SKM-1 (cell line): ENCODE measurements around the gene TEX9.
"Not testable (repeated sequence)": the region's sequence is repeated elsewhere in the genome, so short reads cannot be mapped to it uniquely, and the experiment has no call there.

Source experiments
- DNase-seq: peaks from one replicate; lab custom pipeline; 2025; ENCODE audit not compliant: unreplicated experiment; lab: John Stamatoyannopoulos, UW

TEX9 gene

GRCh38 chr15:56365075-56365711 lies at the start of gene TEX9:
Gene TEX9 (plus strand): TSS chr15:56365426. CDS start chr15:56365451, 25 bp downstream.
- DNase-seq = peak; percentile 81

DNA sequence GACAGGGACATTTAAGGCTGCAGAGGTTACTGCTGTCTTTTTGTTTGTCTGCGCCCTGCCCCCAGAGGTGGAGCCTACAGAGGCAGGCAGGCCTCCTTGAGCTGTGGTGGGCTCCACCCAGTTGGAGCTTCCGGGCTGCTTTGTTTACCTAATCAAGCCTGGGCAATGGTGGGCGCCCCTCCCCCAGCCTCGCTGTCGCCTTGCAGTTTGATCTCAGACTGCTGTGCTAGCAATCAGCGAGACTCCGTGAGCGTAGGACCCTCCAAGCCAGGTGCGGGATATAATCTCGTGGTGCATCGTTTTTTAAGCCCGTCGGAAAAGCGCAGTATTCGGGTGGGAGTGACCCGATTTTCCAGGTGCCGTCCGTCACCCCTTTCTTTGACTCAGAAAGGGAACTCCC lies 48.7 kb upstream of the TEX9 start:
- DNase-seq = not testable (repeated sequence)

- DNase-seq = no peak
These were observed 44.9 kb upstream of the TEX9 start for GRCh38 chr15:56320316-56320715.

- no peak for DNase-seq
These were observed 44.4 kb upstream of the TEX9 start for GRCh38 chr15:56320861-56321260.

DNA sequence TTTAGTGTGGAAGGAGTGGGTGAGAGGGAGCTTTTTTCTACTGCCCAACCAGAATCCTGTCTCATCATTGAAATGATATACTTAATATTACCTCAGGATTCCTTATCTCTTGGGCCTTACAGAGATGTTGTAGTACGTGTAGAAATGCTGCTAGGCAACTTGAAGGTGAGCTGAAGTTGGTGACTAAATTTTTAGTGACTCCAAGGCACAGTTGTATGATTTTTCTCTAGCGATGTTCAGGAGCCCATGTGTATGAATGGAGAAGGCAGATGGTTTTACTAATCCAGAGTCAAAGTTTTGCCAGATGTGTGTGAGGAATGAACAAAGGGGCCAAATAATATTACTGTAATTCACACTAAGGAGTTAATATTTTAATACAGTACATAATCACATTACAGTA lies 42.8 kb upstream of the TEX9 start:
- DNase-seq = no peak

DNA sequence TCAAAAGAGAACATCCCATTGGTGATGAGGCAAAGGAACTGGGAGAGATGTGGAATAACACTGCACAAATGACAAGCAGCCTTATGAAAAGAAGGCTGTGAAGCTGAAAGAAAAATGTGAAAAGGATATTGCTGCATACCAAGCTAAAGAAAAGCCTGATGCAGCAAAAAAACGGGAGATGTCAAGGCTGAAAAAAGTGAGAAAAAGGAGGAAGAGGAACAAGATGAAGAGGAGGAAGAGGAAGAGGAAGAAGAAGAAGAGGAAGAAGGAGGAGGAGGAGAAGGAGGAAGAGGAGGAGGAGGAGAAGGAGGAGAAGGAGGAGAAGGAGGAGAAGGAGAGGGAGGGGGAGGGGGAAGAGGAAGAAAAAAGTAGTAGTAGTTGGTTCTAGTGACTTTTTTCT lies 41.8 kb upstream of the TEX9 start:
- DNase-seq = no peak

DNA sequence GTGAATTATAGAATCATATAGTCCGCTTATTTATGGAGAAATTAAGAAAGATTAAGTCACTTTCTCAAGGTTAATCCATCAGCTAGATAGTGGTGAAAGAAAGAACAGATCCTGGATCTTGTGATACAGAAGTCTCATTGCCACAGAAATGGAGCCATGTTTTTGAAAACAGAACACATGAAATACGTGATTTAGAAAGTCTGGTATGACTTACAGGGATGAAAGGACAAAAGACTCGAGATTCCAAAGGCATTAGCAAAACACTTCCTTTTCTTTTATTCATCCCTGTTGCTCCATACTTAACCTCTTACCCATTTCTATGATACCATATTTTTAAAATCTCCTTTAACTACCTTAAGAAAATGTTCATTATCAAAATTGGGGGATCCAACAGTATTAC lies 40.0 kb upstream of the TEX9 start:
- no peak for DNase-seq

- DNase-seq = peak; percentile 84
These were observed 37.3 kb upstream of the TEX9 start for GRCh38 chr15:56327721-56328502.

DNA sequence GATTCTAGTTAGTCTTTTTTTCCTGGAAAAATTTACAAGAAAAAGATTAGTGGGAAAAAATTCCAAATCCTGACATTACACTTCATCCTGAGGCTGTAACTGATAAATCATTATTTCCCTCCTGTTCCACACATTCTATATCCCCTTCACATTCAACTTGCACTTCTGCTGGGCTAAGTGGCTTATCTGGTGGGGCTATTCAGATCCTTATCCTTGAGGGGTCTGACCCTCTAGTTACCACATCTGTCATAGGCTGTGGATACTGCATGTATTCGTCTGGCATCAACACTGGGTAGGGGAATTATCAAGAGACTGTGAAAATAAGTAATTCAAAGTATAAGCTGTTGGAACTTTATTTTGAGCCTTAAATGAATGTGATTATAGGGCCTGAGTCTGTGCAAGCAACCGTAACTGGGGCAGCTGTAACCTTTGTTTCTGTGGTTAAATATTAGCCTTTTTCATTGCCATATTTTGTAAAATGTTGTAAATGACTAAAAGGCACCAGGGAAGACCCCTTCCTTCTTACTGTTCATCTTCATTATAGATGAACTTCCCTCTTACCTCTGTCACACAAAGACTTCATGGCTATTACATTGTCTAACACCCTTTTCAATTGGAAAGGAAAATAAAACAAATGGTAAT lies 28.0 kb upstream of the TEX9 start:
- DNase-seq = no peak

GRCh38 chr15:56339594-56339993 lies 25.6 kb upstream of the TEX9 start:
- no peak for DNase-seq

DNA sequence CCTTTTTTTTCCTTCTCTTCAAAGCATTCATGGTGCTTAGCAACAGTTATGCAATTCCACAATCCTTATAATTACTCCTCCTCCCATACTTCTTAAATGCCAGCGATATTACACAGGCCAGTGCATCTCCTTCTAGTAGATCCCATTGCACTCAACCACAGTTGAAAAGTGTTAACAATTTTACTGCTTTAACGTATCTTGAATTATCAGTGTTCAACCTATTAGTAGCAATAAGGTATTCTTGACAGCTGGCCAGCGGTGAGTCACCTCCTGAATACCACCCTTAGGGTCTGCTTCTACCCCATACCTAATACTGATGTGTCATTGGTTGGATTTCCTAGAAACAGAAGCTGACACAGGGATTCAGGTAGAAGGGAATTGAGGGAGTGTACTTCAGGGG lies 24.0 kb upstream of the TEX9 start:
- no peak for DNase-seq

DNA sequence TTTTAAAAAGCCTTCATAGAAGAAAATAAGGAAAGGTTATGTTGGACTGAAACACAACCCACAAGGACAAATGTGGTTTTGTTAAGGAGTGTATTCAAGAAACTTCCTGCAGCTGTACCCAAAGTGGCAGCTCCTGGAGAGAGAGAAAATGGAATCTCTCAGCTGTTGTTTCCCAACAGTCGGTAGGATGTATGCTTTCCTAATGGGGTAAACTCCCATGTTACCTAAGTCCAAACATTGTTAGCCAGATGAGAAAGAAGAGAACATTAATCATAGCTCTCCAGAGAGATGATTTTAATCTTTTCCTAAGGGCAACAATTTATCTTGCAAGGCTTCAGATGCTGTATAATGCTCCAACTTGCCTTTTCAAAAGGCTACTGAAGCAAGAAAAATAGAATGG lies 22.6 kb upstream of the TEX9 start:
- DNase-seq = no peak

- DNase-seq = no peak
These were observed 21.3 kb upstream of the TEX9 start for GRCh38 chr15:56343879-56344278.

DNA sequence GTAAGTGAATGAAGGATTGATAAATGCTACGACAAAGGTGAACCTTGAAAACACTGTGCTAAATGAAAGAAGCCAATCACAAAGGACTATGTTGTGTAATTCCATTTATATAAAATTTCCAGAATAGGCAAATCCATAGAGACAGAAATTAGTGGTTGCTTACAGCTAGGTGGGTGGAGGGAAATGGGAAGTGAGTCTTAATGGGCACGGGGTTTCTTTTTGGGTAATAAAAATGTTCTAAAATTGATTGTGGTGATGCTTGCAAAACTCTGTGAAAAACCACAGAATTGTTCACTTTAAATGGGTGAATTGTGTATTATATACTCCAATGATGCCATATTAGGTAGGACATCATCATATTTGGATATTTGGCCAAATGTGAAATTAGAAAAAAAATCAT lies 20.9 kb upstream of the TEX9 start:
- DNase-seq = no peak

DNA sequence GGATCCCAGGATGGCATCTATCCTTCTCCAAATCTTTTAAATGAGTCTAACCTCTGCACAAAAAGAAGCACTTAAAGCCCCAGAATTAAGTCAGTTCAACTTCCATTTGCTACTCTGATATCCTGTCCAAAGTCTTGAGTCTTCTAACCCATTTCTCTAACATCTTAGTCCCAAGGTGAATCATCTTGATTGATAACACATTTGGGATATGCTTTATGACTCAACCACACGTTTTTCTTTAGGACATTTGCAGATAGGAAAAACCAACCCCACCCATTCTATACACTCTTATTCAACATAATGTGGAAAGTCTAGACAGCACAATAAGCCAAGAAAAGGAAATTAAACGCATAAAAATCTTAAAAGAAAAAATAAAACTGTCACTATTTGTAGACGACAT lies 18.8 kb upstream of the TEX9 start:
- DNase-seq = no peak

GRCh38 chr15:56349554-56349953 lies 15.7 kb upstream of the TEX9 start:
- DNase-seq = no peak

DNA sequence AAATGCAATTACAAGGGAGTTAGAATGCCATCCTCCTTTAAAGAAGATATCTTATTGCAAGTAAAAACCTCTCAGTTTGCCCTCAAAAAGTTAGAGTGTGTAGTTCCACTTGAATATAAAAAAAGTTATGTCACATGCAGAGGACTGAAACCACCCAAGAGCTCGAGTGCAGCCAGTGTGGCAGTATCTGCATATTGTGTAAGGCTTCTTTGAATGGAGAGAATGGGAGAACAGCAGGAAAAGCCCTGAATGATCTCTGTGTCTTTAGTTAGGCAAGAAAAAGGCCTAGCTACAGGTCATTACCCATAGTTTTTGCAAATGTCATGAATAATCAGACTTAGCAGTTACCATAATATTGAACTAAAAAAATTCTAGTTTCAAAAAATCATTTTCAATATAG lies 13.9 kb upstream of the TEX9 start:
- no peak for DNase-seq

DNA sequence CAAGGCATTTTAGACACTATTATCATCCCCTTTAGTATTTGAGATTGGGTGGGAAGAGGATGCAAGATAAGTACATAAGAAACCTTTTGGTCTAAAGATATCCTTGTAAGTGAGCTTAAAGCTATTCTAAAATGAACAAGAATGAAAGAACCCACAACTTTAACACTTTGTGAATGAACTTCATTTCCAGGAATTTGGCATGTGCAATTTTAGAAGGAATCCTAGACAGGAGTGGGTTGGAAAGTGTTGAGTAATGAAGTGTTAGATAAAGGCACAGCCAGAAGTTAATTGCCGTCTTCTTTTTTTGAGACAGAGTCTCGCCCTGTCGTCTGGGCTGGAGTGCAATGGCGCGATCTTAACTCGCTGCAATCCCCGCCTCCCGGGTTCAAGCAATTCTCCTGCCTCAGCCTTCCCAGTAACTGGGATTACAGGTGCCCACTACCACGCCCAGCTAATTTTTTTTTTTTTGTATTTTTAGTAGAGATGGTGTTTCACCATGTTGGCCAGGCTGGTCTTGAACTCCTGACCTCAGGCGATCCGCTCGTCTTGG lies 13.2 kb upstream of the TEX9 start:
- no peak for DNase-seq

GRCh38 chr15:56353119-56353518 lies 12.1 kb upstream of the TEX9 start:
- no peak for DNase-seq

DNA sequence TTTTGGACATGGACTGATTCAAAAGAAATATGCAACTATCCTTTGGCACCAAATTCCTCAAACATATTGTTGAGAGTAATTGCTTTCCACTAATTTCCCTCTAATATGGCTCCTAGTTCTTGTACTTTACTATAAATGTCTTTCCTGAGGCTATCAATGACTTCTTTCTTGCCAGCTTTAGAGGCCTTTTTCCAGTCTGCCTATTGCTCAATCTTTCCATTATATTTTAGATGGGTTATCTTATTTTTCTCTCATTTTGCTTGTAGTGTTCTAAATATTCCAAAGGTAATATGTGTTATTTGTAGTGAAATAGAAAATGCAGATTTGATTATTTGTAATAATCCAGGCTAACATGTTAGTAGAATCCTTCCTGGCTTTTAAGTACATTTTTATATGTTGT lies 11.5 kb upstream of the TEX9 start:
- DNase-seq = no peak

DNA sequence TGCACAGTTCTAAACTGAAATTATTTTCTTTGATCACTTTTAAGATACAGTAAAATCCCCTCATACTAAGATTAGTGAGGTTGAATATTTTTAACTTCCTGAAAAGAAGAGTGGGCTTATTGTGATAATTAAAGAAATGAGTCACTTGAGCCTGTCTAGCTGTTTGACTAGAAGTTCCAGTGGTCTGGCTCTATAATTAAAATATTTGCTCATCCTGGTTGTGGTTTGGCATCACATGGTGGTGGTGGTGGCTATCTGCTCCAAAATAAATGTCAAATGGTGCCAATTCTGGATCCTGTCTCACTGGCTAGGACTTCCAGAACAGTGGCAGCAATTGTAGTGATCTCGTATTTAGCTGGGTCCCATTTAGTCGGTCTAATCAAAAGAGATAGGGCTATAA lies 8.6 kb upstream of the TEX9 start:
- DNase-seq = no peak

DNA sequence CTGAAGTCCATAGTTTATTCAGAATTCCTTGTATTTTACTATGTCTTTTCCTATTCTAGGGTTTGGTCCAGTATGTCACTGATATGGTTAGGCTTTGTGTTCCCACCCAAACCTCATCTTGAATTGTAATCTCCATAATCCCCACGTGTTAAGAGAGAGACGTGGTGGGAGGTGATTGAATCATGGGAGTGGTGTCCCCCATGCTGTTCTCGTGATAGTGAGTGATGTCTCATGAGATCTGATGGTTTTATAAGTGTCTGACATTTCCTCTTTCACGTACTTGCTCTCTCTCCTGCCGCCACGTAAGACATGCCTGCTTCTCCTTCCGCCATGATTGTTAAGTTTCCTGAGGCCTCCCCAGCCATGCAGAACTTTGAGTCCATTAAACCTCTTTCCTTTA lies 6.6 kb upstream of the TEX9 start:
- no peak for DNase-seq
